ENCODE data around the gene ARMC6.

- TF ChIP-seq, protein P1, sequence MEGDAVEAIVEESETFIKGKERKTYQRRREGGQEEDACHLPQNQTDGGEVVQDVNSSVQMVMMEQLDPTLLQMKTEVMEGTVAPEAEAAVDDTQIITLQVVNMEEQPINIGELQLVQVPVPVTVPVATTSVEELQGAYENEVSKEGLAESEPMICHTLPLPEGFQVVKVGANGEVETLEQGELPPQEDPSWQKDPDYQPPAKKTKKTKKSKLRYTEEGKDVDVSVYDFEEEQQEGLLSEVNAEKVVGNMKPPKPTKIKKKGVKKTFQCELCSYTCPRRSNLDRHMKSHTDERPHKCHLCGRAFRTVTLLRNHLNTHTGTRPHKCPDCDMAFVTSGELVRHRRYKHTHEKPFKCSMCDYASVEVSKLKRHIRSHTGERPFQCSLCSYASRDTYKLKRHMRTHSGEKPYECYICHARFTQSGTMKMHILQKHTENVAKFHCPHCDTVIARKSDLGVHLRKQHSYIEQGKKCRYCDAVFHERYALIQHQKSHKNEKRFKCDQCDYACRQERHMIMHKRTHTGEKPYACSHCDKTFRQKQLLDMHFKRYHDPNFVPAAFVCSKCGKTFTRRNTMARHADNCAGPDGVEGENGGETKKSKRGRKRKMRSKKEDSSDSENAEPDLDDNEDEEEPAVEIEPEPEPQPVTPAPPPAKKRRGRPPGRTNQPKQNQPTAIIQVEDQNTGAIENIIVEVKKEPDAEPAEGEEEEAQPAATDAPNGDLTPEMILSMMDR (IDR thresholded peaks at IDR 0.05; ENCODE audit: poor library complexity): no peak
- TF ChIP-seq EZH2phosphoT487 (IDR thresholded peaks at IDR 0.05; ENCODE audit: low read depth, severe bottlenecking, unreplicated experiment): no peak
These were observed 10.5 kb downstream of the ARMC6 start for GRCh38 chr19:19043881-19044280.
